Measurements from ENCODE around the gene VAMP4.

Gene VAMP4

GRCh38 chr1:171741872-171742576 lies at the start of gene VAMP4:
TSS of gene VAMP4 (minus strand) at chr1:171742065. CDS start at chr1:171738414, 3,651 bp downstream.
- H3K36me3 ChIP-seq (ENCODE audit: insufficient read depth), result no peaks in the 10 kb centered on the region

DNA sequence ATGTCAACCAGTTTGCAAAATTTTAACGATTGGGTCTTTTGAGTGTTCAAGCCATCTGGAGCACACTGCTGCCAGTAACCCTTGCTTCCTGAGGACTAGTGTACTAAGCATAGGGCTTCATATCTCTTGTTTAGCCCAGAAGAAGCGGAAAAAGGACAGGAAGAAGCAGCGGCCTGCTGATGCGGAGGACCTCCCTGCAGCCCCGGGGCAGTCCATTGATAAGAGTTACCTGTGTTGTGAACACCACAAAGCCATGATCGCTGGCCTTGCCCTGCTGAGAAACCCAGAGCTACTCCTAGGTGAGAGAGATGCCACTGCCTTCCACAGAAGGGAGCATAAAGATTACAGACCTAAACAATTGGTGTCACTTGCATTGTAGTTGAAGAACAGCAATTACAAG lies 48.5 kb upstream of the VAMP4 start:
- H3K4me3 ChIP-seq (IDR thresholded peaks at IDR 0.05; ENCODE audit: insufficient read depth, low read depth, low read length), result no peak overlapping the region
- no peak overlapping the region for H3K9ac ChIP-seq
- H4K20me1 ChIP-seq (ENCODE audit: insufficient read depth), result peaks cover 6% of the 10 kb centered on the region; the same call in 1 of the 2 replicates
- H3K27ac ChIP-seq, result no peak overlapping the region
- peaks cover 22% of the 10 kb centered on the region for H3K4me1 ChIP-seq (ENCODE audit: low read depth, poor library complexity, severe bottlenecking)
- no peaks in the 10 kb centered on the region; the same call in 1 of the 2 replicates for H3K27me3 ChIP-seq (ENCODE audit: insufficient read depth, low read depth)
- H2AFZ ChIP-seq (ENCODE audit: low read depth), result no peak overlapping the region
- no peak overlapping the region for H3K4me2 ChIP-seq
- H3K36me3 ChIP-seq (ENCODE audit: insufficient read depth), result no peaks in the 10 kb centered on the region
- H3K79me2 ChIP-seq (ENCODE audit: insufficient read depth, low read depth), result no peaks in the 10 kb centered on the region
- TF ChIP-seq, protein P1, sequence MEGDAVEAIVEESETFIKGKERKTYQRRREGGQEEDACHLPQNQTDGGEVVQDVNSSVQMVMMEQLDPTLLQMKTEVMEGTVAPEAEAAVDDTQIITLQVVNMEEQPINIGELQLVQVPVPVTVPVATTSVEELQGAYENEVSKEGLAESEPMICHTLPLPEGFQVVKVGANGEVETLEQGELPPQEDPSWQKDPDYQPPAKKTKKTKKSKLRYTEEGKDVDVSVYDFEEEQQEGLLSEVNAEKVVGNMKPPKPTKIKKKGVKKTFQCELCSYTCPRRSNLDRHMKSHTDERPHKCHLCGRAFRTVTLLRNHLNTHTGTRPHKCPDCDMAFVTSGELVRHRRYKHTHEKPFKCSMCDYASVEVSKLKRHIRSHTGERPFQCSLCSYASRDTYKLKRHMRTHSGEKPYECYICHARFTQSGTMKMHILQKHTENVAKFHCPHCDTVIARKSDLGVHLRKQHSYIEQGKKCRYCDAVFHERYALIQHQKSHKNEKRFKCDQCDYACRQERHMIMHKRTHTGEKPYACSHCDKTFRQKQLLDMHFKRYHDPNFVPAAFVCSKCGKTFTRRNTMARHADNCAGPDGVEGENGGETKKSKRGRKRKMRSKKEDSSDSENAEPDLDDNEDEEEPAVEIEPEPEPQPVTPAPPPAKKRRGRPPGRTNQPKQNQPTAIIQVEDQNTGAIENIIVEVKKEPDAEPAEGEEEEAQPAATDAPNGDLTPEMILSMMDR (conservative IDR thresholded peaks at IDR 0.05; ENCODE audit: low read depth, low read length), result no peak

More at GRCh38 chr1:171741872-171742576, at the start of gene VAMP4:
- H3K4me3 ChIP-seq (IDR thresholded peaks at IDR 0.05; ENCODE audit: insufficient read depth, low read depth, low read length), result peak within 1 kb of the TSS; percentile 96
- H3K9ac ChIP-seq, result peak within 1 kb of the TSS; percentile 78
- 0 out of 2 replicates have a peak, but pooled peaks cover 5% of the 10 kb centered on the region for H3K79me2 ChIP-seq (ENCODE audit: insufficient read depth, low read depth)
- no peaks in the 10 kb centered on the region for H3K27me3 ChIP-seq (ENCODE audit: insufficient read depth, low read depth)
- no peaks in the 10 kb centered on the region for H4K20me1 ChIP-seq (ENCODE audit: insufficient read depth)
- peak within 1 kb of the TSS; percentile 79 for H3K27ac ChIP-seq
- H2AFZ ChIP-seq (ENCODE audit: low read depth), result peak within 1 kb of the TSS; percentile 98
- TF ChIP-seq, protein P1 (conservative IDR thresholded peaks at IDR 0.05; ENCODE audit: low read depth, low read length), result no peak
- H3K4me1 ChIP-seq (ENCODE audit: low read depth, poor library complexity, severe bottlenecking), result peaks cover 16% of the 10 kb centered on the region
- peak within 1 kb of the TSS; percentile 91 for H3K4me2 ChIP-seq

- Histone ChIP-seq H3K36me3 (ENCODE audit: insufficient read depth) (no peaks in the 10 kb centered on the region), H3K4me2 (peak overlapping the region; percentile 47)
These were observed 46.8 kb upstream of the VAMP4 start for GRCh38 chr1:171788696-171789095.

DNA sequence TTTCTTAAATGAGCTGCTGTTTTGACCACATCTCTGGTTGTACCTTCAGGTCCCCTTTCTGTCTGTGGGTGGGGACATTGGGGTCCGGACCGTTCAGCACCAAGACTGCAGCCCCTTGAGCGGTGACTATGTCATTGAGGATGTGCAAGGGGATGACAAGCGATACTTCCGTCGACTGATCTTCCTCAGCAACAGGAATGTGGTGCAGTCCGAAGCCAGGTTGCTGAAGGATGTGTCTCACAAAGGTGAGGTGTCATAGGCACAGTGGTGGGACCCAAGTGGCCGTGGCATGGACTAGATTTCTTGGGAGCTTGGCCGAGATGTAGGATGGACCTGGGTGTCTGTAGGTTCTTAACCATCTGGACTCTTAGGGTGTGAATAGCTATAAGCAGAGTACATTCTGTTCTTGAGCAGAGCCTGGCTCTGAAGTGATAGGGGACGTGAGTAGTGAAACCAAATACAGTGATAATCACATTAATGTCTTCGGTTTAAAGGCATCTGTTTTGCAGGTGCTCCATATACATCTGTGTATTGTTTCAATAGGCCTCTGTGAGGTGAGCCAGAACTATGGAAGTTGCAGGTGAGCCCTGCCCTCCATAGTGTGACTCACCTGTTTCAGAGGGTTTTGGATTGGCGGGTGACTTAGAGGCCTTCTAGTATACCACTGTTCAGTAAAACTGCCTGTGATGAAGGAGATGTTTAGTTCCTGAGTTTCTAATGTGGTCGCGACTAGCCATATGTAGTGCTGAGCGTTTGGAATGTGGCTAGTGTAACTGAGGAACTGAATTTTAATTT lies 46.0 kb upstream of the VAMP4 start:
- no peak overlapping the region for H3K9ac ChIP-seq
- H3K4me2 ChIP-seq, result no peak overlapping the region
- H3K4me3 ChIP-seq (IDR thresholded peaks at IDR 0.05; ENCODE audit: insufficient read depth, low read depth, low read length), result no peak overlapping the region
- H3K4me1 ChIP-seq (ENCODE audit: low read depth, poor library complexity, severe bottlenecking), result peaks cover 37% of the 10 kb centered on the region
- peaks cover 6% of the 10 kb centered on the region; the same call in 1 of the 2 replicates for H4K20me1 ChIP-seq (ENCODE audit: insufficient read depth)
- no peak overlapping the region for H2AFZ ChIP-seq (ENCODE audit: low read depth)
- TF ChIP-seq, protein P1 (conservative IDR thresholded peaks at IDR 0.05; ENCODE audit: low read depth, low read length), result no peak
- H3K27me3 ChIP-seq (ENCODE audit: insufficient read depth, low read depth), result no peaks in the 10 kb centered on the region; the same call in 1 of the 2 replicates
- H3K27ac ChIP-seq, result no peak overlapping the region
- no peaks in the 10 kb centered on the region for H3K79me2 ChIP-seq (ENCODE audit: insufficient read depth, low read depth)
- H3K36me3 ChIP-seq (ENCODE audit: insufficient read depth), result no peaks in the 10 kb centered on the region

More at GRCh38 chr1:171788696-171789095, 46.8 kb upstream of the VAMP4 start:
- Histone ChIP-seq H4K20me1 (ENCODE audit: insufficient read depth) (peaks cover 6% of the 10 kb centered on the region; the same call in 1 of the 2 replicates), H3K27me3 (ENCODE audit: insufficient read depth, low read depth) (no peaks in the 10 kb centered on the region; the same call in 1 of the 2 replicates), H2AFZ (ENCODE audit: low read depth) (no peak overlapping the region), H3K9ac (no peak overlapping the region), H3K79me2 (ENCODE audit: insufficient read depth, low read depth) (no peaks in the 10 kb centered on the region), H3K4me1 (ENCODE audit: low read depth, poor library complexity, severe bottlenecking) (peaks cover 37% of the 10 kb centered on the region), H3K27ac (no peak overlapping the region; the same call in 1 of the 2 replicates), H3K4me3 (IDR thresholded peaks at IDR 0.05; ENCODE audit: insufficient read depth, low read depth, low read length) (no peak overlapping the region)
- TF ChIP-seq, protein P1 (conservative IDR thresholded peaks at IDR 0.05; ENCODE audit: low read depth, low read length), result no peak

All from KMS-11 (cell line).